HG03025 (cell line): ENCODE results near the gene TUBB4A.

ENCODE experiments used
- ATAC-seq: cut with Tn5 transposase; IDR thresholded peaks from one replicate; pipeline ENCODE4 v1.9.1; 2021; ENCODE audit warnings: mild to moderate bottlenecking, moderate library complexity; ENCODE audit not compliant: unreplicated experiment, low FRiP score

TUBB4A gene

DNA sequence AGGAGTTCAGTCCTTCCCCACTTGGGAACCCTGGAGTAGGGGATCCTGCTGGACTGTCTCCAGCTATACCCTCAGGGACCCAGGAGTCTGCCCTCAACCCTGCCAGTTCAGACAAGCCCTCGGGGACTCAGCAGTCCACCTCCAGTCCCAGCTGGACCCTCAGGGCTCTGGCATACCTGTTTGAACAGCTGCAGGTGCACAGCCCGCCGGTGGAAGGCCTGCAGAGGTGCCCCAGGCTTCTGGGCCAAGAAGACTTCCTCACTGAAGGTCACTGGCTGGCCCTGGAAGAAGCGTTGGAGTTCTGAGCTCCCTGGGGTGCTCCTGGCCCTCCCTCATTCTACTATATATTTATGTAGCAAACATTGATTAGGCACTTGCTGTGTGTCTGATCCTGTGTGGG, 29.4 kb downstream of the TUBB4A start:
- no peak for ATAC-seq

DNA sequence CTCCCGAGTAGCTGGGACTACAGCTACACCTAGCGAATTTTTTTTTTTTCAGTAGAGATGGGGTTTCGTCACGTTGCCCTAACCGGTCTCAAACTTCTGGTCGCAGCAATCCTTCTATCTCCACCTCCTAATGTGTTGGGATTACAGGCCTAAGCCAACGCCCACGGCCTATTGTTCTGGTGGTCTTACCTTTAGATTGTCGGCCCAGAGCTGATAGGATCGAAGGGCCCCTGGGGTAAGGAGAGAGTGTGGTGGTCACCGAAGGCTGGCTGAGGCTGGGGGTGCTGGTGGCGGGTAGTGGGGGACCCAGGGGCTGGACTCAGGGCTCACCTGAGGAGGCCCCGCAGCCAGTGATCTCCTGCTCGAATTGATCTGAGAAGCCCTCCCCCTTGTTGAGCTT, 31.0 kb downstream of the TUBB4A start:
- ATAC-seq: no peak

DNA sequence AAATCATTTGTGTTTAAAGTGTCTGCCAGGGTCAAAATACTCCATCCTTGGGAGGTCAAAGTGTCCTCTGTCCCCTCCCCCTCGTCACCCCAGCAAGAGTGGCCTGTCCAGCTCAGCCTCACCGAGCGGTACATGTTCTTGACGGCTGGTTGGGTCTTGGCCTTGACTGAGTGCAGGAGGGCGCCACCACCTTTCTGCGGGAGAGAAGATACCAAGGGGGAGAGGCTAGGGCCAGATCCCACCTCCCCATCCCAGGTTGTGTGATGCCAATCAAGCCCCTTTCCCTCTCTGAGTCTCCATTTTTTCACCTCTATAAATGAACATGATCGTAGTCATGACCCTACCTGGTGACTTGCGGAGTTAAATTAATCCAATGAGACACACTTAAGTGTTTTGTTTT, 31.9 kb downstream of the TUBB4A start:
- ATAC-seq: no peak

DNA sequence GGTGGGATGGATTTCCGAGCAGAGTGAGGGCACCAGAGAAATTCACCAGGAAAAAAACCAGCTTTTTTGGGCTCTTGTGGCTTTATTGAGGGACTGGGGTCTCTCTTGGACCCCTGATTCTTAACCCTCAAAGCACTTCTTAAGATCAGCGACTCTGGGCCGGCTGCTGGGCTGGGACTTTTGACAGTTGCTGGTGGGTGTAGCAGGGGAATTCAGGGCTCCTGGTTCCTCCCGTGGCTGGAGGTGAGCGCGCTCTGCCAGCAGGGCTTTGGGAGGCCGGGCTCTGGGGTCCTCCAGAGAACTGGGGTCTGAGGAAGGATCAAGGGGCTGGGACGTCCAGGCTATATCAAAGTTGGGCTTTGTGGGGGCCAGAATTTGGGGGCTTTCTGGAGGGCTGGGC, 34.7 kb downstream of the TUBB4A start:
- no peak for ATAC-seq

DNA sequence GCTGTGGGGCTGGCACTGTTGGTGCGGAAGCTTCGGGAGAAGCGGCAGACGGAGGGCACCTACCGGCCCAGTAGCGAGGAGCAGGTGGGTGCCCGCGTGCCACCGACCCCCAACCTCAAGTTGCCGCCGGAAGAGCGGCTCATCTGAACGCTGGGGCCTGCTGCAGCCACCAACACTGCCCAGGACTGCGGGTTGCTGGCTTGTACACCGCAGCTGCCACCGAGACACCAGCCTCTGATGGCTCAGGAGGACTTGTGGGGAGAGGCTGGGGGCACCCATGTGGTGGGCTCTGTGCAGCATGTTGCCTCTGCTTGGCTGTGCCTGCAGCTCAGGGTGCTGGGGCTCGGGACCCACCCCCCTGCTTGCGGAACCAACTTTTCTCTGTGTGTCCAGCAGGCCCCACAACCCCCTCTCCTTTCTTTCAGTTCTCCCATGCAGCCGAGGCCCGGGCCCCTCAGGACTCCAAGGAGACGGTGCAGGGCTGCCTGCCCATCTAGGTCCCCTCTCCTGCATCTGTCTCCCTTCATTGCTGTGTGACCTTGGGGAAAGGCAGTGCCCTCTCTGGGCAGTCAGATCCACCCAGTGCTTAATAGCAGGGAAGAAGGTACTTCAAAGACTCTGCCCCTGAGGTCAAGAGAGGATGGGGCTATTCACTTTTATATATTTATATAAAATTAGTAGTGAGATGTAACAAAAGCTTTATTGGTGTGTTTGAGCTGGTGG, 35.4 kb downstream of the TUBB4A start:
- no peak for ATAC-seq

DNA sequence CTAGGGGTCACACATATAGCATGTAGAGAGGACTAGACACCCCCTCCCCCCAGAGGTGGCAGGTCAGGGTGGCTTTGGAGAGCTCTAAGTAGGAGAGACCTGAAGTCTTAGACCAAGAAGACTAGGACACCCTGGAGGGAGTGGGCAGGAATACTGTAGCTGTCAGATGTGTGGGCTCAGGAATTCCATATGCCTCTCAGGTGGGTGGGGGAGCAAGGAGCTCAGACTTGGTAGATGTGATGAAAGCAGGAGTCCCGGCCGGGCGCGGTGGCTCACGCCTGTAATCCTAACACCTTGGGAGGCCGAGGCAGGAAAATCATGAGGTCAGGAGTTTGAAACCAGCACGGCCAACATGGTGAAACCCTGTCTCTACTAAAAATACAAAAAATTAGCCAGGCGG, 36.4 kb downstream of the TUBB4A start:
- ATAC-seq: no peak

DNA sequence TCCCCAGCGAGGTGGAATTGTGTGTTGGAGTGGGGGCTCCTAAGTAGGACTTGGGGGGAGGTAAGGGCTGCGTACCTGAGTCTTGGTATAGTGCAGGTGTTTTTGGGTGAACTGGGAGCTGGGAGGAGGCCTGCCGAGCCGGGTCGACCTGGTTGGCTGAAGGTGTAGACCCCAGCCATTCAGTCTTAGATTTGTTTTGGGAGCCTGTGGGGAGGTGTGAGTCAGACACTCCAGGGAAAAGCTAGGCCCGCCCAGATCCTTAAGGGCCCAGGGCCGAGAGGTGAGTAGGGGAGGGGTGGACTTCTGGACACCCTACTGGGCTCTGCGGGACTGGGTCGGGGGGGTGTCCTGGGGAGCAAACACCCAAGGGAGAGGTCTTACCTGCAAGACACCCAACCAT, 37.1 kb downstream of the TUBB4A start:
- no peak for ATAC-seq

DNA sequence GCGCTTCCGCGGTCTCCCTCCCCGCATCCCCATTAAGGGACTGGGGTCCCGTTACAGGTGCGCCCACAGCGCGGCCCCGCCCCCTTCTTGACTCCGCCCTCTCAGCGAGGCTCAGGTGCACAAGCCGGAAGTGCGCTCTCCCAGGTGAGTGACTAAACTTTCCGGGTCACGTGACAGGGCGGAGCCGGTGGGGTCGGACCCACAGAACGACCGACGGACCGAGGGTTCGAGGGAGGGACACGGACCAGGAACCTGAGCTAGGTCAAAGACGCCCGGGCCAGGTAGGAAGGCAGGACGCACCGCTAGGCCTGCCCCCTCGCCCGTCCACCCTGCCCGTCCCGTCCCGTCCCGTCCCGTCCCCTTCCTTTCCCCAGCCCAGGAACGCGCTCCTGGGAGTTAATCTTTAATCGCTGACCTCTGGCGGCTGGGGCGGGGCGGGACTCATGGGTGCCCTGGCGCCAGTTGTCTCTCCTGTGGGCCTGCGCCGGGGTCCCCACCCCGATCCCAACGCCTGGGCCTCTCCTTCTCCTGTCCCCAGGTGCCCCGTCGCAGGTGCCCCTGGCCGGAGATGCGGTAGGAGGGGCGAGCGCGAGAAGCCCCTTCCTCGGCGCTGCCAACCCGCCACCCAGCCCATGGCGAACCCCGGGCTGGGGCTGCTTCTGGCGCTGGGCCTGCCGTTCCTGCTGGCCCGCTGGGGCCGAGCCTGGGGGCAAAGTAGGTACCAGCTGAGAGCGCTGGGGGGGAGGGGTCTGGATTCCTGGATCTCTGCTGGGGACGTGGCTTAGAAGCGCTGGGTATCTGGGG, 37.8 kb downstream of the TUBB4A start, which contains the start of gene CRB3:
TSS of gene CRB3 (plus strand) at position 202 of the 804 bp plus-strand sequence. CDS start at position 633, 431 bp downstream.
- ATAC-seq: no peak

DNA sequence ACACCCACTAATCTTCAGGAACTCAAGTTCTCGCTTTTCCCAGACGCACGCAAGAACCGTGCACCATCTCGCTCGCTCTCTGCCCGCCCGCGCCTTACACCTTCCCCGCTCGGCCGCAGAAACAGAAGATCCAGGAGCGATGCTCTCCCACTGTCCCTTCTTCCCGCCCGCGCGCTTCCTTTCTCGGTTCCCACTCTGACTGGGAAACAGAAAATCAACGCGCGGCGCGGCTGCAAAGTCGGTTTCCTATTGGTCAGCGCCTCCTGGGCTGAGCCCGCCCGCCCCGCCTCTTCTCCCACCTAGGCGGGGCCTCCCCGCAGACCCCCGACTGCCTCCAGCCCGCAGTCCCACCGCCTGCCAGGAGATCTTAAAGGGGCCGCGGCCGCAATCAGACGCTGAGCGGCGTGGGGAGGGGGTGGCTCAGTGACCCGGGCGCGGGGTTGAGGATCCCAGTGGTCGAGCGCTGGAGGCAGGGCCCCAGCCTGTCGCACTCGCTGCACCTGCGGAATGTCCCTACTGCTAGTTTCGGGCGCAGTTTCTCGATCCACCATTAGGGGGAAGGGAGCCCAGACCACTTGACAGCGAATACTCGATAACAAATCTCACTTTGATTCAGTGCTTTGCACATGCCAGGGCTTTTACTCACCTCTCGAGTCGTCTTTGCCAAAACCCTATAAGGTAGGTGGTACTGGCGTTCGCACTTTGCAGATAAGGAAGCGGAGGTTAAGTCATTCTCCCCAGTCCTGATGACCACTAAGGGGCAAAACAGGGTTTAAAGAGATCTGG, 41.8 kb downstream of the TUBB4A start:
- peak; percentile 66 for ATAC-seq

DNA sequence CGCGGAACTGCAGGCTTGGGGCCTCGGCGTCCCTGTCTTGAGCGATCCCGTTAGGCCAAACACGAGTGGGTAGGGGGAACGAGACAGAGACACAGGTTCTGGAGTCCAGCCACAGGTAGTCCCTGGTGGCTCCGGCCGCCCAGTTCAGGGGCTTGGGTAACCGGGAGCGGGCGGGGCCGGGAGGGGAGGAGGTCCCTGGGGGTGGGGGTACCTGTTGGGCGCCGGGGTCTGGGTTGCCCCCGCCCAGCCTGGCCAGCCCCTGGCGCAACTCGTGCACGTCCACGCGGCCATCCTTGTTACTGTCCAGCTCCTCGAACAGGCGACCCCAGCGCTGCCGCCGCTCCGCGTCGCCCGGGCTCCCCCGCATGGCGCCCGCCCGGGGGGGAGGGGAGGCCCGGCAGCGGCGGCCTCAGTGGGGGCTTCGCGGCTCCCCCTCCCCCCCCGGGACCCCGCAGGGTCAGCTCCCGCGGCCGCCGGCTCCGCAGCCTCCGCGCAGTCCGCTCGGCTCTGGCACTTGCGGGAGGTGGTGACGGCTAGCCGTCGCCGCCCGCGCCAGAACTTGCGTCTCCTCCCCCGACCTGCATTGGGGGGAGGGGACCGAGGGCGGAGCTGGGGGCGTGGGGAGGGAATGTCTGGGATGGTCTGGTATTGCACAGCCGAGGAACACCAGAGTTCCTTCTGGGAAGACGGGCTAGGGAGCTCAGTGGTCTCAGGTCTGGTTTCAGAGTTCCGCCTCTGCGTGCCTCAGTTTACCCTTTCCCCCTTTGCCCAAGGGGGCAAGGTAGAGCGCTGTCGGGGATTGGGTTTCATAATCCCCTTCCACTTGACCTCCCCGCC, 42.6 kb downstream of the TUBB4A start, which contains the start of gene SLC25A23:
TSS of gene SLC25A23 (minus strand) at position 531 of the 837 bp plus-strand sequence. CDS start at position 367, 164 bp downstream.
- ATAC-seq: peak; percentile 12

DNA sequence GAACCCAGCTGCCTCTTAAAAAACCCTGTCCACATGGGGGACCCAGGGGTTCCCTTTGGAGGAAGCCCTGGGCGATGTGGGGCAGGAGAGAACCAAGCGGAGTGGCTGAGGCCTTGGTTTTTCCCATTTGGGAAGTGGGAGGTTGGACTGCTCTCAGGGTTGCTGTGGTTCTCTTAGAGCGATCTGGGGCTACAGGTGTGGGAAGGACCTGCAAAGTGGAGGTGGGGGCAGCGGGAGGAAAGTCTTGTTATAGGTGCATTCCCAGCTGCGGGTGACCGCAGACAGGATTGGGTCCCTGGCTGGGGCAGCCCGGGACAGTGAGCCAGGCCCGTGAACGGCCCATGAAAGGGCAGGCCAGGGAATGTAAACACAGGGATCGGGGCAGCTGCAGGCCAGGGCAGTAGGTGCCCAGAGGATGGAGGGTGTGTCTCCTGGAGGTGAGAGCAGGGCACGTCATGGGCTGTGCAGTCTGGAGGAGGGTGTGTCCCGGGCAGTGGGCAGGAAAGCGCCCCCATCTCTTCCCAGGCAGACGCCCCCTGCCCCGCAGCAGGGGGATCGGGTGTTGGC, 43.3 kb downstream of the TUBB4A start:
- ATAC-seq: no peak

DNA sequence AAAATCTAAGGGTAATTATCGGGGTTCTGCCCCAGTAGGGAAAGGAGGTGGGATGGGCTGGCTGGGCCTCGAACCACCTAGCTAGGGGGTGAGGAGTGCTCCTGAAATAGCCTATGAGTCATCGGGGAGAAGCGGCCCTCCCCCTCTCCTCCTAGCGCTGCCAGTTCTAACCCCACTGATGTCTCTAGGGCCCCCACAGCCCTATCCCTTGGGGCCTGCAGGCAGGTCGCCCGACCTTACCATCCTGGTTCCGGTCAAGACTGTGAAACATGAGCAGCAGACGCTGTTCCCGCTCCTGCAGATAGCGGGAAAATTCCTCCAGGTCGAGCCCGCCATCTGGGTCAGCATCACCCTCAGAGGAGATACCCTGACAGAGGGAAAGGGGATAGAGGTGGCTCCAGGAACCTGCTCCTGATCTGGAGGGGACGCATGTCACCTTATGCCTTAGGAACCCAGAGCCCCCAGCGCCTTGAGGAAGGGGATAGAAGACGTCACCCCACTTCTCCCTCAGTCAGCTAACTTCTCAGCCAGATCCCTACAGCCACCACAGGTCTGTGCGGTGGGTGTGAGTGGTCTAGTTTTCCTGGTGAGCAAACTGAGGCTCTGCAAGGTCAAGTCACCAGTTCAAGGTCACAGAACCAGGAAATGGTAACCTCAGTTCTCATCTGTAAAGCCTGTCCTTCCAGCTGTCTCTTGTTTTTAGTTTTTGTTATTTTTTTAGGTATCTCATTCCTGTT, 44.0 kb downstream of the TUBB4A start:
- no peak for ATAC-seq

DNA sequence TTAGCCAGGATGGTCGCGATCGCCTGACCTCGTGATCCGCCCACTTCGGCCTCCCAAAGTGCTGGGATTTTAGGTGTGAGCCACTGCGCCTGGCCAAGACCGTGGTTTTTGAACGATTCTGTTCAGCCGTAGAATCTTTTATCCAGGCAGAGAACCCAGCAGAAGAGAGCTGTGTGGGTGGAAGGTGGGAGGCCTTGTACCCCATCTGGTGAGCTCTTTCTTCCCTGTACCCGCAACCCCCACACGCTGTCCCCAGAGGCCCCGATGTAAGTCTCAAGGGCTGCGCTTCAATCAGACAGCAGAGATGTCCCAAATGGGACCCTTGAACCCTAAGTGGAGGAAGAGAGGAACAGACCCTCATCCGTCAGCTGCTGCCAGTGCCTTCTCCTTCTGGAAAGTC, 46.2 kb downstream of the TUBB4A start:
- no peak for ATAC-seq

DNA sequence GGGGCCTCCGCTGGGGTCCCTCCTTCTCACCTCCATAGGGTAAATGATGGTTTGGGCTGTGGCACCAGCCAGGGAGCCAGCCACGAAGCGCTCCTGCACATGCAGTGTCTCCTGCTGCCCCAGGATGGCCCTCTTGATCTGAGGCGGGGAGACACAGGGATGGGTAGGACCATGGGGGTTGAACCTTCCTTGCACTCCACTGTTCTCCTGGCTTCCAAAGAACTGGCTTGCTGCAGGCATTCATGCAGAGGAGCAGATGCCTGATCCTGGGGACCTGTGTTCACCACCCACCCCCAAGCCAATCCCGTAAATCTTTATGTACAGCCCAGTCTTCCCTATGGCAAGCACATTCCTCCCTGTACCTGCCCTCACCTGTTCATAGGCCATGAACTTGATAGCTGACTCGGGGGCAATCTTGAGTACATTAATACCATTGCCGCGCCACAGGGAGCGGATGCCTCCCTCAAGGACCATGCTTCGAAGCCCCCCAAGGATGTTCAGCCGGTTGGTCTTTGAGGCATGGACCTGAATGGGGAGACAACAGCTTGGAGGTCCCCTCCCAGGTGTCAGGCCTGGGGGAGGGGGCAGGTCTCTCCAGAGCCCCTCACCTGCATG, 48.1 kb downstream of the TUBB4A start:
- ATAC-seq: no peak

DNA sequence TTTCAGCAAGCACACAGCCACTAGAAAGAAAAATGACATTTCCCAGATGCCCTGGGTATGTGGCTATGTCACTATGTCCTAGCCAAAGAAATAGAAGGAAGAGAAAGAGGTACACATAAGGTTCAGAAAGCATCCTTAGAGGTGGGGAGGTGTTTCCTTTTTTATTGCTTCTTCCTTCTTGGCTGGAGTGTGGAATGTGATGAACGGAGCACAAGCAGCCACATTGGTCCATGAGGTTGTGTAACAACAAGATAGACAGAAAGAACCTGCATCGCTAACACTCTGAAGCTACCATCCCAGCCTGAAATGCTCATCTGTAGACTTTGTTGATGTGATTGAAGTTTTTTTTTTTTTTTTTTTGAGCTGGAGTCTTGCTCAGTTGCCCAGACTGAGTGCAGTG, 49.2 kb downstream of the TUBB4A start:
- ATAC-seq: no peak

DNA sequence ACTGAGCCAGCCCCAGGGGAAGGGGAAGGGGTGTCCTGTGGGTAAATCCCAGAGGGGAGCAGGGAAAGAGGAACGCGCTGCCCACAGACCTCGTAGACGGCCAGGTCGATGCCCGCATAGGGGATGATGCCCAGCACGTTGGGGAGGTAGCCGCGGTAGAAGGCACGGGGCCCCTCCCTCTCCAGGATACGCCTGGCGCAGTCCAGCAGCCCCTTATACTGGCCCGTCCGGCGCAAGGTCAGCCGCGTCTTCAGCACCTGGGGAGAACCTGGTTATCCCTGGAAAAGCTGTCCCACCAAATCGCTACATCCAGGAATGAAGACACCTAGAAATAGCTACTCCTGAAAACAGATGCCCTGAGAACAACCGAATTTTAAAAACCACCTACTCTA, 49.9 kb downstream of the TUBB4A start:
- ATAC-seq: no peak

DNA sequence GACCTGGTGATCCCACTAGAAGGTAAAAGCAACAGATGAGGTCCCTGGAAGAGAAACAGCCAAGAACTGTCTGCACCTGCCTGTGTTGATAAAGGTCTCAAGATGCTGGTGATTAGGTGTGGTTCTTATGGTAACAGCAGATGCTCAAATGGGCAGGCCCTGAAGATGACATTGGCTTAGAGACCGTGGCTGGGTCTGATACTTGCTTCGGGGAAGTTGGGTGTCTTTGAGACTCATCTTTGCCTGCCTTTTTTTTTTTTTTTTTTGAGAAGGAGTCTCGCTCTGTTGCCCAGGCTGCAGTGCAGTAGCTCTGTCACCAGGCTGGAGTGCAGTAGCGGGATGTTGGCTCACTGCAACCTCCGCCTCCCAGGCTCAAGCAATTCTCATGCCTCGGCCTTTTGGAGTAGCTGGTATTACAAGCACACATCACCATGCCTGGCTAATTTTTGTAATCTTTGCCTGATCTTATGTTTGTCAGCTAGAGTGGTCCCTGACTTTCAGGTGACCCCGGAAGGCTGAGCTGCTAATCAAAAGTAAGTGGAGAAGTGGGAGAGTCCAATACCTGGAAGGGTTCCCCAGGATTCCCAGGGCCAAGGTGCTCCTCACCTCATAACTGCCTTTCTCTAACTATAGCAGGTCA, 50.4 kb downstream of the TUBB4A start:
- ATAC-seq: no peak

DNA sequence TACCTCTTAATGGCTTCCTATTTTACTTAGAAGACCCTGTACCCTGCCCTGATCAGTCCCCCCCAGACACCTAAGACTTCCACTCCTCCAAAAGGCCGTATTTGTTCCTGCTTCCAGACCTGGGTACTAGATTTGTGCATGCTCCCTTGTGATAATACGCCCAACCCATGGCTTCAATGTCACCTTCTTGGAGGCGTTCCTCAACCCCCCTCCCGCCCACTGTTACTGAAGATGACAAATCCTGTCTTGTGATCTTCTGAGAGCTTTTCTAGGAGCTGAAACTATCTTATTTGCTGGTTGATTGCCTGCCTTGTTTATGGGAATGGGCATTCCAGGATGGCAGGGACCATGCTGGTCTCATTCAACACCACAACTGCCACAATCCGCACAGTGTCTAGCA, 51.9 kb downstream of the TUBB4A start:
- ATAC-seq: no peak
